GM19455 (cell line): ENCODE measurements around the gene LARP1.

Experiments
- ATAC-seq: cut with Tn5 transposase; IDR thresholded peaks from one replicate; pipeline ENCODE4 v1.9.1; 2021; ENCODE audit not compliant: unreplicated experiment

LARP1 gene

GRCh38 chr5:154788212-154788611 lies 33.0 kb downstream of the LARP1 start:
- no peak for ATAC-seq

GRCh38 chr5:154791535-154791934 lies 36.4 kb downstream of the LARP1 start:
- ATAC-seq, result peak; percentile 77

- no peak for ATAC-seq
These were observed 38.7 kb downstream of the LARP1 start for GRCh38 chr5:154793599-154794524.

- ATAC-seq, result no peak
These were observed 39.5 kb downstream of the LARP1 start for GRCh38 chr5:154794525-154795234.

GRCh38 chr5:154795235-154795596 lies 40.0 kb downstream of the LARP1 start:
- ATAC-seq, result no peak

GRCh38 chr5:154797762-154798161 lies 42.6 kb downstream of the LARP1 start:
- ATAC-seq, result no peak

GRCh38 chr5:154800582-154800981 lies 45.4 kb downstream of the LARP1 start:
- no peak for ATAC-seq

- ATAC-seq, result no peak
These were observed 45.9 kb downstream of the LARP1 start for GRCh38 chr5:154801083-154801482.

- ATAC-seq, result no peak
These were observed 46.9 kb downstream of the LARP1 start for GRCh38 chr5:154802050-154802449.

- ATAC-seq, result no peak
These were observed 51.0 kb downstream of the LARP1 start for GRCh38 chr5:154806176-154806575.

GRCh38 chr5:154811239-154811638 lies 56.1 kb downstream of the LARP1 start:
- ATAC-seq, result no peak

GRCh38 chr5:154811653-154812465 lies 56.7 kb downstream of the LARP1 start:
- ATAC-seq, result no peak

- ATAC-seq, result no peak
These were observed 58.0 kb downstream of the LARP1 start for GRCh38 chr5:154813158-154813557.

- no peak for ATAC-seq
These were observed 58.6 kb downstream of the LARP1 start for GRCh38 chr5:154813736-154814135.

- no peak for ATAC-seq
These were observed 59.8 kb downstream of the LARP1 start for GRCh38 chr5:154815025-154815424.

GRCh38 chr5:154815684-154816247 lies 60.6 kb downstream of the LARP1 start:
- ATAC-seq, result no peak

- no peak for ATAC-seq
These were observed 61.8 kb downstream of the LARP1 start for GRCh38 chr5:154816891-154817492.

GRCh38 chr5:154817815-154818214 lies 62.6 kb downstream of the LARP1 start:
- no peak for ATAC-seq

GRCh38 chr5:154818471-154819116 lies 63.4 kb downstream of the LARP1 start:
- ATAC-seq, result no peak

GRCh38 chr5:154819546-154819945 lies 64.4 kb downstream of the LARP1 start:
- no peak for ATAC-seq
